K562 (cell line): ENCODE data around the gene CCDC93. TPM values are rescaled to one million over a fixed set of nuclear protein-coding genes. Genes with fewer than 3 reads are reported as not detected.

Experiments
- BRCA1 ChIP-seq, 2 experiments: fragments of 450-650 bp in 1 of 2; sonication (generic) in 1 of 2; formaldehyde crosslinking in 1 of 2; IDR thresholded peaks; 2 replicates each; pipeline versions ENCODE4 v1.5.0 to v1.6.1; 2017 to 2020; ENCODE audit warnings: mild to moderate bottlenecking in 1 of 2, missing genetic modification reagents in 1 of 2
- BRF1 ChIP-seq: IDR thresholded peaks from 3 replicates; pipeline ENCODE4 v1.6.1; 2011; ENCODE audit warnings: borderline replicate concordance, mild to moderate bottlenecking; ENCODE audit not compliant: insufficient read length; ENCODE audit errors: extremely low read depth
- CC2D1A ChIP-seq: fragments of 450-650 bp; IDR thresholded peaks from 2 replicates; pipeline ENCODE4 v1.6.1; 2017; ENCODE audit warnings: mild to moderate bottlenecking
- EP300 ChIP-seq: IDR thresholded peaks from 2 replicates; pipeline ENCODE4 v1.6.1; 2012; ENCODE audit warnings: low read length, improper control_type of control experiment
- FOXJ3 ChIP-seq: sonication (generic); formaldehyde crosslinking; IDR thresholded peaks from 2 replicates; pipeline ENCODE4 v1.4.0; 2020; ENCODE audit warnings: mild to moderate bottlenecking, missing genetic modification reagents
- KDM4B ChIP-seq, 2 experiments: fragments of 450-650 bp in 1 of 2; sonication (generic) in 1 of 2; IDR thresholded peaks; 2 replicates each; pipeline ENCODE4 v1.6.1; 2016 to 2017; ENCODE audit warnings: borderline replicate concordance in 2 of 2, antibody characterized with exemption in 1 of 2, low read depth in 1 of 2, mild to moderate bottlenecking in 1 of 2
- PHF20 ChIP-seq: fragments of 450-650 bp; IDR thresholded peaks from 2 replicates; pipeline ENCODE4 v1.6.1; 2018; ENCODE audit not compliant: partially characterized antibody
- PRPF4 ChIP-seq: fragments of 200-400 bp; formaldehyde crosslinking; IDR thresholded peaks from one replicate; pipeline ENCODE4 v1.6.1; 2017; ENCODE audit warnings: low read length, low read depth, mild to moderate bottlenecking; ENCODE audit not compliant: insufficient read depth, poor library complexity, severe bottlenecking
- RBM22 ChIP-seq: fragments of 200-400 bp; formaldehyde crosslinking; IDR thresholded peaks from 2 replicates; pipeline ENCODE4 v1.6.1; 2018; ENCODE audit warnings: low read length, low read depth; ENCODE audit not compliant: poor library complexity, severe bottlenecking
- RFX5 ChIP-seq: IDR thresholded peaks from 2 replicates; pipeline ENCODE4 v1.6.1; 2011; ENCODE audit warnings: low read depth, mild to moderate bottlenecking, improper control_type of control experiment, low read length
- SNIP1 ChIP-seq: fragments of 450-650 bp; IDR thresholded peaks from 2 replicates; pipeline ENCODE4 v1.7.1; 2017; ENCODE audit warnings: low read depth, mild to moderate bottlenecking
- ZNF707 ChIP-seq: fragments of 250-450 bp; sonication (Bioruptor Pico); conservative IDR thresholded peaks from 2 replicates; pipeline ENCODE4 v1.8.0; 2022; ENCODE audit warnings: inconsistent platforms, mild to moderate bottlenecking, moderate library complexity
- polyA plus RNA-seq, 8 experiments: library from polyadenylated mRNA; depleted of rRNA in 4 of 8; stranded (reverse) in 5 of 8; unstranded in 3 of 8; fragments of >200 nt; fragmentation: Nextera tagmentation in 2 of 8; fragmentation: Illumina TruSeq in 1 of 8; extraction: Ambion mirVana in 2 of 8; extraction: Trizol in 1 of 8; gene quantifications; 2 replicates each; pipeline versions ENCODE4 v1.2.1 to v1.2.3, GENCODE V29; 2011 to 2014; ENCODE audit warnings: inconsistent platforms in 1 of 8, missing spikeins in 1 of 8
- total RNA-seq, 7 experiments: library from RNA; depleted of rRNA in 6 of 7; stranded (reverse); fragments of >200 nt in 6 of 7; fragmentation: Illumina TruSeq in 2 of 7; extraction: Trizol in 2 of 7; gene quantifications; 2 replicates each; pipeline versions ENCODE4 v1.2.1 to v1.2.3, GENCODE V29; 2011 to 2021; ENCODE audit warnings: low replicate concordance in 1 of 7
- TF ChIP-seq, protein P1 (sequence below): sonication (generic); IDR thresholded peaks from 2 replicates; pipeline ENCODE4 v1.6.1; 2016
- TF ChIP-seq, protein P2 (sequence below): fragments of 250-450 bp; sonication (Bioruptor Pico); IDR thresholded peaks from 2 replicates; pipeline ENCODE4 v1.8.0; 2021; ENCODE audit warnings: mild to moderate bottlenecking, moderate library complexity
- TF ChIP-seq, protein P3 (sequence below): fragments of 250-450 bp; sonication (Bioruptor Pico); IDR thresholded peaks from 2 replicates; pipeline ENCODE4 v1.4.0; 2020

Gene CCDC93
- total and polyA plus RNA-seq, 9 of the 15 experiments (the other 6 are each of a cell fraction or from before 2014, with no cell fraction given) = 3.3 to 19.3 (median 12.4) TPM

DNA sequence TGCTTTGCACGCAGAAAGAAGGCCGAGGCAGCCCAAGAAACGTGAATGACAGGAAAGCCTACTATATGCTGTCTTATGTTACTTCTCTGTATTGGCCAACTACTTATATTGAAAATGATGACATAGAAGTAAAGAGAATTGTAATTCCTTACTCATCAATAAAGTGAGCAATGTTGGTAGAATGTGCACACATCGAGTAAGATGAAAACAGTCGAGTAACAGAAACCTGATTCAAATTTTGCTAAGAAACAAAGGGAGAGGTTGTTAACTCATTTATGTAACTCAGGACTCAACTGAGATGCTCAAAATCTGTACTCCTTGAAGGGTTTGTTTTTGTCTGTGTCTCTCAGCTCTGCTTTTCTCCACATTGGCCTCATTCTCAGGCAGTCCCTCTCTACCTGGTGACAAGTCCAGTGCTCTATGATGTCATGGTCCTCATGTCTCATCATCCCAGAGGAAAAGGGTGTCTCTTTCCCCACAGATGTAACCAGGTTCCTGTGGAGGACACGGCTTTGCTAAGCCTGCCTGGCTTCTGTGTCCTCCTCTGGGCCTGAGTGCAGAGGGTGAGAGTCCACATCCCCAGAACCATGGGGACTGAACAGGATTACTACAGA lies 30.3 kb upstream of the CCDC93 start (continued):
- TF ChIP-seq RBM22 (no peak), CC2D1A (no peak), EP300 (no peak), ZNF707 (CRISPR knock-in tag) (no peak), PHF20 (no peak), BRCA1 (IDR thresholded peaks at IDR 0.05) (no peak), BRCA1 (CRISPR knock-in tag; IDR thresholded peaks at IDR 0.05) (no peak), BRF1 (no peak), FOXJ3 (CRISPR knock-in tag) (no peak), SNIP1 (no peak), PRPF4 (no peak), KDM4B (IDR thresholded peaks at IDR 0.05; ENCODE audit: borderline replicate concordance in 2 of 2, low read depth in 1 of 2) (no peak), RFX5 (no peak)
- TF ChIP-seq, protein P1, sequence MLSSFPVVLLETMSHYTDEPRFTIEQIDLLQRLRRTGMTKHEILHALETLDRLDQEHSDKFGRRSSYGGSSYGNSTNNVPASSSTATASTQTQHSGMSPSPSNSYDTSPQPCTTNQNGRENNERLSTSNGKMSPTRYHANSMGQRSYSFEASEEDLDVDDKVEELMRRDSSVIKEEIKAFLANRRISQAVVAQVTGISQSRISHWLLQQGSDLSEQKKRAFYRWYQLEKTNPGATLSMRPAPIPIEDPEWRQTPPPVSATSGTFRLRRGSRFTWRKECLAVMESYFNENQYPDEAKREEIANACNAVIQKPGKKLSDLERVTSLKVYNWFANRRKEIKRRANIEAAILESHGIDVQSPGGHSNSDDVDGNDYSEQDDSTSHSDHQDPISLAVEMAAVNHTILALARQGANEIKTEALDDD = no peak
- TF ChIP-seq, protein P2, sequence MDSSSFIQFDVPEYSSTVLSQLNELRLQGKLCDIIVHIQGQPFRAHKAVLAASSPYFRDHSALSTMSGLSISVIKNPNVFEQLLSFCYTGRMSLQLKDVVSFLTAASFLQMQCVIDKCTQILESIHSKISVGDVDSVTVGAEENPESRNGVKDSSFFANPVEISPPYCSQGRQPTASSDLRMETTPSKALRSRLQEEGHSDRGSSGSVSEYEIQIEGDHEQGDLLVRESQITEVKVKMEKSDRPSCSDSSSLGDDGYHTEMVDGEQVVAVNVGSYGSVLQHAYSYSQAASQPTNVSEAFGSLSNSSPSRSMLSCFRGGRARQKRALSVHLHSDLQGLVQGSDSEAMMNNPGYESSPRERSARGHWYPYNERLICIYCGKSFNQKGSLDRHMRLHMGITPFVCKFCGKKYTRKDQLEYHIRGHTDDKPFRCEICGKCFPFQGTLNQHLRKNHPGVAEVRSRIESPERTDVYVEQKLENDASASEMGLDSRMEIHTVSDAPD (CRISPR knock-in tag) = no peak
- TF ChIP-seq, protein P3, sequence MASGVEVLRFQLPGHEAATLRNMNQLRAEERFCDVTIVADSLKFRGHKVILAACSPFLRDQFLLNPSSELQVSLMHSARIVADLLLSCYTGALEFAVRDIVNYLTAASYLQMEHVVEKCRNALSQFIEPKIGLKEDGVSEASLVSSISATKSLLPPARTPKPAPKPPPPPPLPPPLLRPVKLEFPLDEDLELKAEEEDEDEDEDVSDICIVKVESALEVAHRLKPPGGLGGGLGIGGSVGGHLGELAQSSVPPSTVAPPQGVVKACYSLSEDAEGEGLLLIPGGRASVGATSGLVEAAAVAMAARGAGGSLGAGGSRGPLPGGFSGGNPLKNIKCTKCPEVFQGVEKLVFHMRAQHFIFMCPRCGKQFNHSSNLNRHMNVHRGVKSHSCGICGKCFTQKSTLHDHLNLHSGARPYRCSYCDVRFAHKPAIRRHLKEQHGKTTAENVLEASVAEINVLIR (CRISPR knock-in tag) = no peak
